ENCODE measurements around the gene INHBE. TPM values are rescaled to one million over a fixed set of nuclear protein-coding genes. Genes with fewer than 3 reads are reported as not detected.

The INHBE gene
- total RNA-seq, 1 donor from 2014 or later = 0.29 TPM

DNA sequence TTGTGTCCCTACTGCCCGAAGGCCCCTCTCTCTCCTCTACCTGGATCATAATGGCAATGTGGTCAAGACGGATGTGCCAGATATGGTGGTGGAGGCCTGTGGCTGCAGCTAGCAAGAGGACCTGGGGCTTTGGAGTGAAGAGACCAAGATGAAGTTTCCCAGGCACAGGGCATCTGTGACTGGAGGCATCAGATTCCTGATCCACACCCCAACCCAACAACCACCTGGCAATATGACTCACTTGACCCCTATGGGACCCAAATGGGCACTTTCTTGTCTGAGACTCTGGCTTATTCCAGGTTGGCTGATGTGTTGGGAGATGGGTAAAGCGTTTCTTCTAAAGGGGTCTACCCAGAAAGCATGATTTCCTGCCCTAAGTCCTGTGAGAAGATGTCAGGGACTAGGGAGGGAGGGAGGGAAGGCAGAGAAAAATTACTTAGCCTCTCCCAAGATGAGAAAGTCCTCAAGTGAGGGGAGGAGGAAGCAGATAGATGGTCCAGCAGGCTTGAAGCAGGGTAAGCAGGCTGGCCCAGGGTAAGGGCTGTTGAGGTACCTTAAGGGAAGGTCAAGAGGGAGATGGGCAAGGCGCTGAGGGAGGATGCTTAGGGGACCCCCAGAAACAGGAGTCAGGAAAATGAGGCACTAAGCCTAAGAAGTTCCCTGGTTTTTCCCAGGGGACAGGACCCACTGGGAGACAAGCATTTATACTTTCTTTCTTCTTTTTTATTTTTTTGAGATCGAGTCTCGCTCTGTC is 1.8 kb downstream of the INHBE start:
- H3K4me3 ChIP-seq (ENCODE audit: low read depth, low read length) = no peak overlapping the region
- TF ChIP-seq, protein P1, sequence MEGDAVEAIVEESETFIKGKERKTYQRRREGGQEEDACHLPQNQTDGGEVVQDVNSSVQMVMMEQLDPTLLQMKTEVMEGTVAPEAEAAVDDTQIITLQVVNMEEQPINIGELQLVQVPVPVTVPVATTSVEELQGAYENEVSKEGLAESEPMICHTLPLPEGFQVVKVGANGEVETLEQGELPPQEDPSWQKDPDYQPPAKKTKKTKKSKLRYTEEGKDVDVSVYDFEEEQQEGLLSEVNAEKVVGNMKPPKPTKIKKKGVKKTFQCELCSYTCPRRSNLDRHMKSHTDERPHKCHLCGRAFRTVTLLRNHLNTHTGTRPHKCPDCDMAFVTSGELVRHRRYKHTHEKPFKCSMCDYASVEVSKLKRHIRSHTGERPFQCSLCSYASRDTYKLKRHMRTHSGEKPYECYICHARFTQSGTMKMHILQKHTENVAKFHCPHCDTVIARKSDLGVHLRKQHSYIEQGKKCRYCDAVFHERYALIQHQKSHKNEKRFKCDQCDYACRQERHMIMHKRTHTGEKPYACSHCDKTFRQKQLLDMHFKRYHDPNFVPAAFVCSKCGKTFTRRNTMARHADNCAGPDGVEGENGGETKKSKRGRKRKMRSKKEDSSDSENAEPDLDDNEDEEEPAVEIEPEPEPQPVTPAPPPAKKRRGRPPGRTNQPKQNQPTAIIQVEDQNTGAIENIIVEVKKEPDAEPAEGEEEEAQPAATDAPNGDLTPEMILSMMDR (conservative IDR thresholded peaks at IDR 0.05; ENCODE audit: low read depth, low read length) = no peak
- DNase-seq (ENCODE audit: low read depth) = no peak

DNA sequence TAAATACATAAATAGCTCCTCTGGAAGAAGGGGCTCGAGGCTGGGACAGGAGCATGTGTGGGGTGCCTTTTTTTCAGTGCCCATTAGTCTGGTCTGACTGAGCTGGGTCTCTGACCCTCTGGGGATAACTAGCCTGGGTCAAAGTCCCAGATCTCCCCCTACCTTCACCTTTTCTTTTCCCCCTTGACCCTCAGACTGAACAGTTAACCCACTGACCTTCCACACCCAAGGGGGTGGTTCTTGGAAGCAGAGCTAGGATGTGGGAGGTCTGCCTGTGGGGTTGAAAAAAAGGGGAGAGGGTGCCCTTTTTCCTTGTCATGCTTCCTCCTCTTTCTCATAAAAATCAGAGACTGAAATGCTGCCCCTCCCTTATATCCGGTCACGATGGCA is 3.6 kb downstream of the INHBE start:
- TF ChIP-seq, protein P1 (conservative IDR thresholded peaks at IDR 0.05; ENCODE audit: low read depth, low read length) = no peak
- H3K4me3 ChIP-seq (ENCODE audit: low read depth, low read length) = peak overlapping the region; percentile 60
- no peak for DNase-seq (ENCODE audit: low read depth)

DNA sequence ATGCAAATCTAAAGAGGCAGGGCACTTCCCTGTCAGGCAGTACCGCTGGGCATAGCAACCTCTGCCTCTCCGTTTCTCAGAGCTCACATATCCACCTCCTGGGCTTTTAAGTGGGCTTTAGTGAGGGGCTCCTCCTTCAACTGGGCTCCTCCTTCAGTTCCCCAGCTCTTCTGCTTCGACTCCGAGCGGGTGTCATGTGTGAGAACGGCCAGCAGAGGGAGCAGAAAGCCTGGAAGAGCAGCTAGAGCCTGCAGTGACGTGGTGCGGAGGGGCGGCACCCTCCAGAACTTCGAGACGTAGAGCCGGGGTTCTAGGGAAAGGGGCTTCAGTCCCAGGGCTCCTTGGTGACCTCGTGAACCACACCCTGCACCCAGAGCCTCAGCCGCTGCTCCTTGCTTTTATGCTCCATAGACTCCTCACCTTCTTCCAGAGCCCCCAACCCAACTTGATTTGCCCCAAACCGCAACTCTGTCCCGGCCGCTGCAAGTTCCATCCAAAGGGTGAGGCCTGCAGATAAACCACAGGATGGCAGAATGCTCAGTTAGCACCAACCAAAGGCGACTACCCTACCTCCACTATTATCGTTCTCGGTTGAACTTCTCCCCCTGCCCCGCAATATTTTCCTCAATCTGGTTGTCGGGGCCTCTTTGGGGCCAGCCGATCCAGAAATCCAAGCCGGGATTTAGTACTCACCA is 4.1 kb downstream of the INHBE start:
- DNase-seq (ENCODE audit: low read depth) = peak; percentile 59
- H3K4me3 ChIP-seq (ENCODE audit: low read depth, low read length) = peak overlapping the region; percentile 60
- TF ChIP-seq, protein P1 (conservative IDR thresholded peaks at IDR 0.05; ENCODE audit: low read depth, low read length) = peak; percentile 81

DNA sequence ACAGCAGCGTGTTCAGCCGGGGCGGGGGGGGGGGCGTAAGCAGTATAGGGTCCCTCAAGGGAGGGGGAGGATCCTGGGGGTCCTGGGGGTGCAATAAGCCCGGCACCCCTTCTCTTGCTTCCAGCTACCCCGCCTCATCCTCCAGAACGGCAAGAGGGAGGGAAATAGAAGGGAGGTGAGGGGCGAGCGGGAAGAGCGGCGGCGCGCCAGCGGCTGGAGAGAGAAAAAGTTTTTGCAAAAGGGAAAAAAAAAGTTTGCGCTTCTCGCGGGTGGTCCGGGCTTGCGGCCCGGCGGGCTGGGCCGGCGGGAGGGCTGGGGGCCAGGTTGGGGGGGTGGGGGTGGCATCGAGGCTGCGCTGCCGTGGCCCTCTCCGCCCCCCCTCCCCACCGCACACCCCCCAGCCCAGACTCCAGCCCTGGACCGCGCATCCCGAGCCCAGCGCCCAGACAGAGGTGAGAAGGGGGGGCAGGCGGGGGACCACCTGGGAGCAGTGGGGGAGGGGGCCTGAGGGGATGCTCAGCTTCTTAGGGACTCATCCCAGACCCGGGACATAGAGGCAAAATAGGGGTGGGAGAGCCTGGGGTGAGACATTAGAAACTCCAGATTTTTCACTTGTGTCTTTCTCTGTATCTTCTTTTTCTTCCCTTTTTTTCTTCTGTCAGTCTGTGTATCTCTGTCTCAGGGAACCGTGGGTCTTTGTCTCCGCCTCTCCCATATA is 4.8 kb downstream of the INHBE start, which contains the start of gene GLI1:
GLI1 (plus strand) TSS at position 36 of the 718 bp plus-strand sequence. CDS start 3,907 bp downstream, outside the sequence.
- DNase-seq (ENCODE audit: low read depth) = no peak
- TF ChIP-seq, protein P1 (conservative IDR thresholded peaks at IDR 0.05; ENCODE audit: low read depth, low read length) = no peak
- H3K4me3 ChIP-seq (ENCODE audit: low read depth, low read length) = peak within 1 kb of the TSS; percentile 60

DNA sequence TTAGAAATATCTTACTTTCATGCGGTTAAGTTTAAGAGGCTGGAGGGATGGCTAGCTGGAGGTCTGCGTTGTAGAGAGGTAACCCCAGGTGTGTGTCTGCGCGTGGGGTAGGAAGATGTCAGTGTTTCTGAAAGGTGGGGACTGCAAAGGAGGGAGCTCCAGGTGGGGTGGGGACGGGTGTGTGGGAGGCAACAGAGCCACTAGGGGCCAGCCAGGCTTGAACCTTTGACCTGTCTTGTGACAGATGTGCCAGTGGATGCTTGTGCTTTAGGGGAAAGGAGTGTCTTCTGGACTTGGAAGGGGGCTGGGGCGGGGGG is 5.3 kb downstream of the INHBE start:
- no peak for DNase-seq (ENCODE audit: low read depth)
- TF ChIP-seq, protein P1 (conservative IDR thresholded peaks at IDR 0.05; ENCODE audit: low read depth, low read length) = no peak
- peak overlapping the region; percentile 60 for H3K4me3 ChIP-seq (ENCODE audit: low read depth, low read length)

DNA sequence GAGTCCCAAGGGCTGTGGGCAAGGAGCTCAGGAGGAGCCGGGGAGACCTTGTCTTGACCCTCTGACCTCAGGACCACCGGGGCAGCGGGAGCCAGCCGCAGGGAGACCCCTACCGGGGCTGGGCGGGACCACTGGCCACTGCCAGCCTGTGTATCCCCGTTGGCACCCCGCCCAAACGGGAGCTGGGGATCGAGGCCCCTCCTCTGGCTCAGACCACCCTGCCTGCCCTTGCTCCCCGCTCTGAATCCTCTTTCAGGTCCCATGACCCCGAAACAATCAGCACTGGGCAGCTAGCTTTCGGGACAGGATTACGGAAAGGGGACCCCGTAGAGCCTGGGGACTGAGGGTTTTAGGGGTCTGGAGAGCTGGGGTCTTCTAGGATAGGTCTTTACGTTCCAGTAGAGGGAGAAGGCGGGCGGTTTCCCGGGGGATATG is 5.8 kb downstream of the INHBE start:
- peak overlapping the region; percentile 75 for H3K4me3 ChIP-seq (ENCODE audit: low read depth, low read length)
- DNase-seq (ENCODE audit: low read depth) = no peak
- TF ChIP-seq, protein P1 (conservative IDR thresholded peaks at IDR 0.05; ENCODE audit: low read depth, low read length) = no peak
